Activated CD4-positive, alpha-beta memory T cell treated with anti-CD3 and anti-CD28 coated beads, Interleukin-2, amount 10 ng/mL, durations not matched to agents 7 days and 5 days (primary cell): ENCODE measurements around the gene GOT2. TPM values are rescaled to one million over a fixed set of nuclear protein-coding genes. Genes with fewer than 3 reads are reported as not detected.
"Not testable (repeated sequence)": the region's sequence is repeated elsewhere in the genome, so short reads cannot be mapped to it uniquely, and the experiment has no call there.

Source experiments
- CTCF ChIA-PET: fragments of 350-600 bp; sonication (Branson Sonifier 250); formaldehyde crosslinking; loops from one replicate; lab custom pipeline; 2021; ENCODE audit warnings: antibody characterized with exemption, inconsistent platforms; lab: Charles Lee
- POLR2A ChIA-PET: fragments of 350-600 bp; sonication (Branson Sonifier 250); formaldehyde crosslinking; loops from one replicate; lab custom pipeline; 2021; ENCODE audit warnings: antibody characterized with exemption; lab: Charles Lee
- DNase-seq: peaks from one replicate; pipeline ENCODE4 v3.0.0-alpha.2; 2020
- H3K27ac Mint-ChIP-seq: one replicate; pipeline ENCODE4 v1.8.0; 2021; ENCODE audit warnings: mild to moderate bottlenecking, mixed read lengths
- H3K27me3 Mint-ChIP-seq: one replicate; pipeline ENCODE4 v1.8.0; 2021; ENCODE audit warnings: mixed read lengths
- H3K36me3 Mint-ChIP-seq: one replicate; pipeline ENCODE4 v1.8.0; 2021; ENCODE audit warnings: low read depth, mixed read lengths
- H3K4me1 Mint-ChIP-seq: one replicate; pipeline ENCODE4 v1.8.0; 2021; ENCODE audit warnings: mixed read lengths
- H3K4me3 Mint-ChIP-seq: one replicate; pipeline ENCODE4 v1.8.0; 2021; ENCODE audit warnings: mild to moderate bottlenecking, mixed read lengths
- H3K9me3 Mint-ChIP-seq: one replicate; pipeline ENCODE4 v1.8.0; 2021; ENCODE audit warnings: mixed read lengths
- total RNA-seq, 2 experiments: library from RNA; stranded (reverse); gene quantifications; one replicate each; pipeline ENCODE4 v1.2.3, GENCODE V29; 2021

GOT2 gene
- total RNA-seq, 2 experiments from 2014 or later, result 78.6 to 82.2 TPM

- Mint-ChIP-seq H3K36me3 (peaks cover 2% of the 10 kb centered on the region), H3K27ac (no peak overlapping the region), H3K4me3 (no peak overlapping the region), H3K27me3 (no peaks in the 10 kb centered on the region), H3K9me3 (no peaks in the 10 kb centered on the region), H3K4me1 (peaks cover 5% of the 10 kb centered on the region)
- ChIA-PET POLR2A (no interaction called here), CTCF (interaction anchor here (0.7 to 1.0 kb wide), 2 partner anchors 362 to 1493 kb away, joined by 4 to 6 read pairs; no protein-coding TSS in a partner anchor)
- DNase-seq, result no peak
Observed at GRCh38 chr16:58699151-58699550, 35.0 kb downstream of the GOT2 start.

- Mint-ChIP-seq H3K9me3 (peaks cover 4% of the 10 kb centered on the region), H3K36me3 (no peaks in the 10 kb centered on the region), H3K4me3 (no peak overlapping the region), H3K27ac (no peak overlapping the region), H3K27me3 (peaks cover 2% of the 10 kb centered on the region), H3K4me1 (peaks cover 5% of the 10 kb centered on the region)
- CTCF ChIA-PET, result no interaction called here
- no peak for DNase-seq
- POLR2A ChIA-PET, result no interaction called here
Observed at GRCh38 chr16:58695368-58695767, 38.7 kb downstream of the GOT2 start.

- Mint-ChIP-seq H3K4me1 (no peaks in the 10 kb centered on the region), H3K36me3 (no peaks in the 10 kb centered on the region), H3K27ac (no peak overlapping the region), H3K4me3 (no peak overlapping the region), H3K9me3 (peaks cover 4% of the 10 kb centered on the region), H3K27me3 (peaks cover 10% of the 10 kb centered on the region)
- POLR2A ChIA-PET, result no interaction called here
- no peak for DNase-seq
- CTCF ChIA-PET, result no interaction called here
Observed at GRCh38 chr16:58692450-58692849, 41.7 kb downstream of the GOT2 start.

- peaks cover 10% of the 10 kb centered on the region for H3K27me3 Mint-ChIP-seq
- CTCF ChIA-PET, H3K27ac Mint-ChIP-seq, H3K9me3 Mint-ChIP-seq, H3K4me3 Mint-ChIP-seq, H3K36me3 Mint-ChIP-seq, DNase-seq, POLR2A ChIA-PET: not testable (repeated sequence)
- H3K4me1 Mint-ChIP-seq, result peaks cover 20% of the 10 kb centered on the region
Observed at GRCh38 chr16:58686985-58687706, 47.0 kb downstream of the GOT2 start.

- Mint-ChIP-seq H3K36me3 (no peaks in the 10 kb centered on the region), H3K27ac (no peak overlapping the region), H3K9me3 (no peaks in the 10 kb centered on the region), H3K4me3 (peak overlapping the region; percentile 90), H3K4me1 (peaks cover 20% of the 10 kb centered on the region), H3K27me3 (peaks cover 7% of the 10 kb centered on the region)
- ChIA-PET CTCF (interaction anchor here (0.9 to 2.4 kb wide), 2 partner anchors 33 to 71 kb away, joined by 3 to 15 read pairs; no protein-coding TSS in a partner anchor), POLR2A (interaction anchor here (0.6 to 2.0 kb wide), 8 partner anchors 11 to 435 kb away, joined by 3 to 16 read pairs (median 3); partner anchors contain the start of genes CNOT1 and GINS3)
- DNase-seq, result no peak
Observed at GRCh38 chr16:58685084-58685449, 49.0 kb downstream of the GOT2 start.

GRCh38 chr16:58684354-58685083 is 49.6 kb downstream of the GOT2 start, which contains the start of gene SLC38A7:
Gene SLC38A7 (minus strand): TSS chr16:58684770. CDS start chr16:58680126, 4,644 bp downstream.
- Mint-ChIP-seq H3K9me3 (no peaks in the 10 kb centered on the region), H3K27ac (peak within 1 kb of the TSS; percentile 69), H3K36me3 (no peaks in the 10 kb centered on the region), H3K4me3 (peak within 1 kb of the TSS; percentile 90), H3K4me1 (peaks cover 20% of the 10 kb centered on the region), H3K27me3 (peaks cover 4% of the 10 kb centered on the region)
- ChIA-PET CTCF (interaction anchor here (0.5 to 2.4 kb wide), 3 partner anchors 33 to 87 kb away, joined by 3 to 15 read pairs (median 3); no protein-coding TSS in a partner anchor), POLR2A (interaction anchor here (0.6 to 2.0 kb wide), 8 partner anchors 11 to 435 kb away, joined by 3 to 16 read pairs (median 3); partner anchors contain the start of genes CNOT1 and GINS3)
- DNase-seq, result peak; percentile 80

- Mint-ChIP-seq H3K27ac (peak overlapping the region; percentile 63), H3K4me1 (peaks cover 20% of the 10 kb centered on the region)
Observed at GRCh38 chr16:58684001-58684353, 50.1 kb downstream of the GOT2 start.

GRCh38 chr16:58679763-58680162 is 54.4 kb downstream of the GOT2 start:
- Mint-ChIP-seq H3K27ac (no peak overlapping the region), H3K4me3 (no peak overlapping the region), H3K4me1 (peaks cover 19% of the 10 kb centered on the region), H3K27me3 (no peaks in the 10 kb centered on the region), H3K36me3 (peaks cover 3% of the 10 kb centered on the region), H3K9me3 (no peaks in the 10 kb centered on the region)
- no peak for DNase-seq
- POLR2A ChIA-PET, result no interaction called here
- CTCF ChIA-PET, result interaction anchor here (1.6 kb wide), 1 partner anchor 76 kb away, joined by 8 read pairs; no protein-coding TSS in a partner anchor

More at GRCh38 chr16:58684001-58684353, 50.1 kb downstream of the GOT2 start:
- ChIA-PET POLR2A (interaction anchor here (1.0 to 2.0 kb wide), 5 partner anchors 14 to 292 kb away, joined by 3 to 16 read pairs (median 4); partner anchors contain the start of genes CNOT1 and GINS3), CTCF (interaction anchor here (2.4 kb wide), 1 partner anchor 72 kb away, joined by 15 read pairs; no protein-coding TSS in a partner anchor)
- Mint-ChIP-seq H3K27me3 (peaks cover 3% of the 10 kb centered on the region), H3K4me3 (peak overlapping the region; percentile 90), H3K36me3 (no peaks in the 10 kb centered on the region), H3K9me3 (no peaks in the 10 kb centered on the region)
- no peak for DNase-seq

- no peak for DNase-seq
- peaks cover 10% of the 10 kb centered on the region for H3K4me1 Mint-ChIP-seq
- no peak overlapping the region for H3K4me3 Mint-ChIP-seq
- no peaks in the 10 kb centered on the region for H3K9me3 Mint-ChIP-seq
- CTCF ChIA-PET, result interaction anchor here (1.6 kb wide), 1 partner anchor 77 kb away, joined by 8 read pairs; no protein-coding TSS in a partner anchor
- H3K27ac Mint-ChIP-seq, result no peak overlapping the region
- H3K36me3 Mint-ChIP-seq, result peaks cover 3% of the 10 kb centered on the region
- no peaks in the 10 kb centered on the region for H3K27me3 Mint-ChIP-seq
- POLR2A ChIA-PET, result no interaction called here
Observed at GRCh38 chr16:58678716-58679115, 55.4 kb downstream of the GOT2 start.

- no peak for DNase-seq
- Mint-ChIP-seq H3K9me3 (no peaks in the 10 kb centered on the region), H3K4me3 (no peak overlapping the region)
Observed at GRCh38 chr16:58678269-58678668, 55.8 kb downstream of the GOT2 start.

GRCh38 chr16:58670946-58671583 is 63.1 kb downstream of the GOT2 start:
- H3K27ac Mint-ChIP-seq, result no peak overlapping the region
- no peak overlapping the region for H3K4me3 Mint-ChIP-seq
- ChIA-PET POLR2A (no interaction called here), CTCF (no interaction called here)
- H3K4me1 Mint-ChIP-seq, result no peaks in the 10 kb centered on the region
- no peak for DNase-seq
- no peaks in the 10 kb centered on the region for H3K27me3 Mint-ChIP-seq
- peaks cover 11% of the 10 kb centered on the region for H3K36me3 Mint-ChIP-seq
- H3K9me3 Mint-ChIP-seq, result no peaks in the 10 kb centered on the region

More at GRCh38 chr16:58678269-58678668, 55.8 kb downstream of the GOT2 start:
- ChIA-PET POLR2A (no interaction called here), CTCF (interaction anchor here (1.6 kb wide), 1 partner anchor 78 kb away, joined by 8 read pairs; no protein-coding TSS in a partner anchor)
- H3K27ac Mint-ChIP-seq, result no peak overlapping the region
- peaks cover 5% of the 10 kb centered on the region for H3K4me1 Mint-ChIP-seq
- no peaks in the 10 kb centered on the region for H3K27me3 Mint-ChIP-seq
- peaks cover 3% of the 10 kb centered on the region for H3K36me3 Mint-ChIP-seq

- Mint-ChIP-seq H3K4me1 (no peaks in the 10 kb centered on the region), H3K27ac (no peak overlapping the region), H3K36me3 (peaks cover 8% of the 10 kb centered on the region), H3K4me3 (no peak overlapping the region), H3K9me3 (no peaks in the 10 kb centered on the region), H3K27me3 (no peaks in the 10 kb centered on the region)
- ChIA-PET CTCF (no interaction called here), POLR2A (no interaction called here)
- DNase-seq, result no peak
Observed at GRCh38 chr16:58670177-58670576, 63.9 kb downstream of the GOT2 start.
